Cortex of kidney (tissue), 1 donor: ENCODE results near the gene PRSS21.

Experiments used
- DNase-seq: peaks from one replicate; lab custom pipeline; 2025; lab: John Stamatoyannopoulos, UW

Gene PRSS21

DNA sequence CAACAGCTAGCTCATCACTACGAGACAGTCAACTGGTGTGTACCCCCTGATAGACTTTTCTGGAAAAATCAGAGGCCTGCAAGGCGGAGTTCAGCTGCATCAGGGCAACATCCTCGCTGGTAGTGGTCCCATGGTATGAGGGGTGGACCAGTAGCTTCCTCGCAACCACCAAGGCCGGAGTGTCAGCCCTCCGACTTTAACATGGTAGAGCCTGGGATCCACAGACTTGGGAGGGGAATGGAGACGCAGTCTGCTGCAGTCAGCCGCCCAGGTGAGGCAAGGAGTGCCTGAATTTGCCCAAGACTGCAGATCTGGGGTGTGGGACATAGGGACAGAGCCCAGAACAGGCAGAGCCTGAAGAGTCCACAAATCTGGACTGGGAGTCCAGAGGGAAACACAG lies 26.5 kb downstream of the PRSS21 start:
- no peak for DNase-seq

DNA sequence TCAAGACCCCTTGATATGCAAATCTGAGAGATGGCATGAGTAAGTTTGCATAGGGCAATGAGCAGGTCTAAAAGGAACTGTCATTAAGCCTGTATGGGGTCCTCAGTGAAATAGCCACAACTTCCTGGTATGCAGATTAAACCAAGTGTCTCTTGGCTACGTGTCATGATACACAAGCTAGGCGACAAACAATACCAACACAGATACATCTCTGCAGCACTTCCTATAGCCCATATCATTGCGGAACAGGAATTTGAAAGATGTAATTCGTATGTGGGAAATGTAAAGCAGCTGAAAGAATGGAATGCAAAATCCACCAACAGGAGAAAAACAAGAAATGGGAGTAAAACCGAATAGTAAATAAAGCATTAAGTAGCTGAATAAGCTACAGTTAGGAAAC lies 28.1 kb downstream of the PRSS21 start:
- DNase-seq: no peak

DNA sequence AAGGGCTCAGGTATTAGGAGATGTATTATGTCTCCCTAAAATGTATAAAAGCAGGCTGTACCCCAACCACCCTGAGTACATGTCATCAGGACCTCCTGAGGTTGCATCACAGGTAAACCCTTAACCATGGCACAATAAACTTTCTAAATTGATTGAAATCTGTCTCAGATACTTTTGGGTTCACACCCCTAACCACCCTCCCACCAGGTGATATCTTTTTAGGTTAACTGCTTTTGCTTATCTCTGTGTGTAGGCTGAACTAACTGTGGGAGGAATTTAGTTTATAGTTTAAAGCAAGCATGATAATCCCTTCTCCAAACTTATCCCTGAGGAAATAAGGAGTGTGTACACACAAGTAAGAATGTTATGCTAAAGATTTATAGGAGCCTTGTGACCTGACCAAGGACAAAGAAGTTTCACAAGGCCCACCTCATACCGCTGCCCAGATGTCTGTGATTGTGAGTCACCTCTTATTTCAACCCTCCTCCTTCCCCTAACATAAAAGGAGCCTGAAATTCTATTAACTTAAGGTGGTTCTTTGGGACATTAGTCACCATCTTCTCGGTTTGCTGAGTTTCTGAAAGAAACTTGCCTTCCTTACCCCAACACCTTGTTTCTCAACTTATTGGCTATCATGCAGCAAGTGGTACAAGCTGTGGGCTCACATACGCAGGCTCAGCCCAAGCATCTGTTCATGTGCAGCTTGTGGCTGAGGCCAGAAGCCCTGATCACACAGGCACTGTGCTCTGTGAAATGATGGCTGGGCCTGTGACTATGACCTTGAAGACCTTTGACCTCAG lies 29.7 kb downstream of the PRSS21 start:
- DNase-seq: no peak

DNA sequence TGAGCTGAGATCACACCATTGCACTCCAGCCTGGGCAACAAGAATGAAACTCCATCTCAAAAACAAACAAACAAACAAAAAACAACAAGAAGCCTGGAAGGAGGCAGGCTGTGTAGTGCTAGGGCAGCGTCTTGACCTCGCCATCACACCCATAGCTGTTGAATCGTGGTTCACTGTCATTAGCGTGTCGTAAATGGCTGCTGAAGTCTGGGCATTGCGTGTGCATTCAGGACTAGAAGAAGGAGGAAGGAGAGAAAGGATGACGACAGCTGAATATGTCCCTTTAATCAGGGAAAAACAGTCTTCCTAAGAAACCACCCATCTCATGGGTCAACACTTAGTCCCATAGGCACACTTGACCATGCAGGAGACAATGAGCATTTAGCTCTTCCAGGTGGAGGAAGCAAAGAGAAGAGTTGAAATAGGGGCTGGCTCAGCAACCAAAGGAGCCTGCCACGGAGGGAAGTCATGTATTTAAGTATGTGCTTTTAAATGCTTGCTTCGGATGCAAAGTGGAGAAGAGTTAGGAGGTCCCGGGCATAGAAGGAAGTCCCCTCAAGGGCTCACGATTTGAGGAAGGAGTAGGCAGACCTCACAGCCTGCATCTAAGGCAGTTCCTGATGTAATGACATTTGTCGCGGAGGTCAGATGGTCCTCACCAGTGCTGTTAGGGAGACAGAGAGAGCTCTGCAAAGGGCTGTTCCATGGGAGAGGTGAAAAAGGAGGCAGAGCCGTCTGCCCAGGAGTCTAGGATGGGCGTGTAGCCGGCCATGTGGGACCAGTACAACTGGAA lies 32.1 kb downstream of the PRSS21 start:
- no peak for DNase-seq

DNA sequence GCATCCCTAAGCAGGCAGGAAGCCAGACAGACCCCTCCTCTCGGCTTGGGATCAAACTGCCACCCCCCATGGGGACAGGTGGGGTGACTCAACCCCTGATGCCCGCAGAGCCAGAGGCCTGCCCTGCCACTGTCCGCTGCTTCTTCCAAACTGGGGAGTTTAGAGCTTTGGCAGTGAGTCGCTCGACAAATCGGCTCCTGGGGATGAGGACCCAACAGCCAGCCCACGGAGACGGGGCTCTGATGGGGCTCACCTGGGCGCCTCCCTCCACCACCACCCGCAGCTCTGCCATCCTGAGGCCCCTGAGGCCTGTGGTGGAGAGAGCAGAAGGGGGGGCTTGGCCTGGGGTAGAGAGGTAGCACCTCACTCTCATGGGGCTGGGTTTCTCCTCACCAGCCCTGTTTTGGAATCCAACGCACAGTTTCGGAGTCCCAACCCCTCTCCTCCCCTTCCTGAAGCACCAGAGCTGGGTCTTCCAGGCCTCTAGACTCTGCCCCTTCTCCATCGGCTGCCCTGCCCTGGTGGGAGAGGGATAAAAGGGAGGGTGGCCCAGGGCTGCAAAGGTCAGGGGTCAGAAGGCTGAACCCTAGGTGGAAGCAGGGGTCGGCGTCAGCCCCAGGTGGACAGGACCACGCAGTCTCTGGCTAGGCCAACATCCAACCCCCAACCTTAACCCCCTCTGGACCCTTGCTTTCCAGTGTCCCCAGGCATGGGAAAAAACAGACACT lies 35.1 kb downstream of the PRSS21 start:
- no peak for DNase-seq

DNA sequence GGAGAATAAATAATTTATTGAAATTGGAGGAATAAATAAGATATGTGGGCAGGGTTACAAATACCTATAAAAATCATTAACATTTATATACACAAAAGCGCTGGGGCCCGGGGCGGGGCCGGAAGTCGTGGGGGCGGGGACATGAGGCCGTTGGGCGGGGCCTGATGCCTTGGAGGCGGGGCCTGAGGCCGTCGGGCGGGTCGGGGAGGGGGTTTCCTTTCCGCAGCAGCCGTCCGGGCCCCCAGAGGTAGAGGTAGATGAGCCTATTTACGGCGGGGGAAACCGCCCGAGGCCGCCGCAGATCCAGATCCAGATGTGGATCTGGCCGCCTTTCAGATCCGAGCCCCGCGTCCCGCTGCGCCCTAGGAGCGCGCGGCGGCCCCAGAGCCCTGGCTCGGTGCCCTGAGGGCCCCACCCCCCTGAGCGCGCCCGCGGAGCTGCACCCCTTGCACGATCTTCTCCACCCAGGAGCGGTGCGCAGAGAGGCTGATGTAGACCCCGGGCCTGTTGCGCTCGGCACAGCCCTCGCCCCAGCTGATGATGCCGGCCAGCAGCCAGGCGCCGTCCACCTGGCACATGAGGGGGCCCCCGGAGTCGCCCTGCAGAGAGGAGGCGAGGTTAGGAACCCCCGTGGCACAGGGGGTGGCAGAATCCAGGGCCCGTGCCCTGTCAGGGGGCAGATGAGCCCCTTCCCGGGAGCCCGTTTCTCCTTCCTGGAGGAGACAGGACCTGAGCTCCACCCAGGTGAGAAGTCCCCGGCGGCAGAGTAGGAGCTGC lies 35.9 kb downstream of the PRSS21 start:
- no peak for DNase-seq

DNA sequence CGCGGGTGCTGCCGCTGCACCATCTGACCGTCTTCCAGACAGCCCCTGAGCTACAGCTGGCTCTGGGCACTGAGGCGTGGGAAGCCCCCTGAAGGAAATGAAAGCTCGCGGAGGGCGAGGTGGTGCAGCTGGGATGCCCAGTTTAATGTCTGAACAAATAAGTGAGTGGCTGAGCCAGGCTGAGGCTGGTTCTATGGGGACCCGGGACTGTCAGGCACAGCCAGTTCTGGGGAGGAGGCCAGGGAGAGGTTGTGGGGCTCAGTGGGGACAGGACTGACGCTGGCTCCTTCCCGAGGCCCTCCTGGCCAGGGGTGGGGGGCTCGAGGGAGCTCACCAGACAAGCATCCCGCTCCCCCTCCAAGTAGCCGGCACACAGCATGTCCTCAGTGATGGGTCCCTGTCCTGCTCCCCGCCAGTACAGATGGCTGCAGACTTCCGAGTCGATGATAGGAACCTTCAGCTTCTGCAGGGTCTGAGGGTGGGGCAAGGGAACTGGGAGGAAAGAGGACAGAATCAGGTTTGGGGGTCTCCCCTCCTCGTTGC lies 36.6 kb downstream of the PRSS21 start:
- DNase-seq: no peak

DNA sequence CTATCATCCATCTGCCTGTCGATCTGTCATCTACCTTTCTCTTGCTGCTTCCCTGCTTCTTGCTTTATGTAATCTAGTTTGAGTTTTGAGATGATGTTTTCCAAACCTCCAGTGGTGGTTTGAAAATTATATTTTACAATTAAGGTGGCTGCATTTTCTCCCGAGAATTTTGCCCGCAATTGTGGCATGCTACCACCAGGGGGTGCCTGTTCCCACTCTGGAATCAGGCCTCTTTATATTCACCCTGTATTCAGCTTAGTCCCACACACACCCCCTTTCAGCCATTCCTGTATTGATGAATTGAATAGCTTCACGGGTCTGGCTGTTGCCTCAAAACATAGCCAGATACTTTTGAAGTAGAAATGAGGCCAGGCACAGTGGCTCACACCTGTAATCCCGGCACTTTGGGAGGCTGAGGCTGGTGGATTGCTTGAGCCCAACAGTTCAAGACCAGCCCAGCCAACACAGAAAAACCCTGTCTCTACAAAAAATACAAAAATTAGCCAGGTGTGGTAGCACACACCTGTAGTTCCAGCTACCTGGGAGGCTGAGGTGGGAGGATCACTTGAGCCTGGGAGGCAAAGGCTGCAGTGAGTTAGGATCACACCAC lies 37.8 kb downstream of the PRSS21 start:
- DNase-seq: no peak

DNA sequence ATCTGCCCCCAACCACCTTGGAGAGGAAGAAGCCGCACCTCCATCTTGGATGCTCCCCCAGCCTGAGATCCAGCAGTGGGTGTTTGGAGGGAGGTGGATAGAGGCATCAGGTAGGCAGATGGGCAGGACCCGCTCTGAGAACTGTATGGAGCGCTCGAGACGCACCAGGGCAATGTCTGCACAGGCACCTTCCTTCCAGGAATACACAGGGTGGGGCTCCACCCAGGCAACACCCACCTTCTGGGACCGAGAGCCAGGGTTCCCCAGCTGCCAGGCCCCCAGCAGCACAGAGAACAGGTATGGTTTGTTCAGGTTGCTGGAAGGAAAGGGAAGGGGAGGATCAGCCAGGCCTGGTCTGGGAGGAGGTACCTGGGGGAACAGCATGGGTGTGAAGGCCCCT lies 38.5 kb downstream of the PRSS21 start:
- DNase-seq: no peak

DNA sequence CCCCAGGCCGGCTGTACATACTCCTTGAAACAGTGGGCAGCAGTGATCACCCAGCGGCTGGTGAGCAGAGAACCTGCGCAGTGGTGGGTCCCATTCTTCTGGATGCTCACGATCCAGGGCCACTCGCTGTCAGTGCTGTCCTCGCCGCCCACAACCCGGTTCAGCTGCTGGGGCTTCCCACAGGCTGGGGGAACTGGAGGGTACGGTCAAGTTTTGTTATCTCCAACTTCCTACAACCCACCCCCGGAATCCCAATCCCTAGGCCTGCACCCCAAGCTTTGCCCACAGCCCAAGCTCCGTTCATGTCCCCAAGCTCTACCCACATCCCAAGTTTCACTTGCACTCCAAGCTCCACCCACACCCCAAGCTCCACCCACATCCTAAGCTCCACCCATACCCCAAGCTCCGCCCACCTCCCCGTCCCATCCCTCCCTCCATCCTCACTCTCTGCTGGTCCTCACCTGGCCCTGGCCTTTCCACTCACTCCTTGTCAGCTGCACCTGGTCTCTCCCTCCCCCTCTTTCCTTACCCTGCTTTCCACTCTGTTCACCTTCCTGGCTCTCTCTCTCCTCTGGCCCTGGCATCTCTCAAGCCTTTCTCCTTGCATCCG lies 39.1 kb downstream of the PRSS21 start:
- no peak for DNase-seq

DNA sequence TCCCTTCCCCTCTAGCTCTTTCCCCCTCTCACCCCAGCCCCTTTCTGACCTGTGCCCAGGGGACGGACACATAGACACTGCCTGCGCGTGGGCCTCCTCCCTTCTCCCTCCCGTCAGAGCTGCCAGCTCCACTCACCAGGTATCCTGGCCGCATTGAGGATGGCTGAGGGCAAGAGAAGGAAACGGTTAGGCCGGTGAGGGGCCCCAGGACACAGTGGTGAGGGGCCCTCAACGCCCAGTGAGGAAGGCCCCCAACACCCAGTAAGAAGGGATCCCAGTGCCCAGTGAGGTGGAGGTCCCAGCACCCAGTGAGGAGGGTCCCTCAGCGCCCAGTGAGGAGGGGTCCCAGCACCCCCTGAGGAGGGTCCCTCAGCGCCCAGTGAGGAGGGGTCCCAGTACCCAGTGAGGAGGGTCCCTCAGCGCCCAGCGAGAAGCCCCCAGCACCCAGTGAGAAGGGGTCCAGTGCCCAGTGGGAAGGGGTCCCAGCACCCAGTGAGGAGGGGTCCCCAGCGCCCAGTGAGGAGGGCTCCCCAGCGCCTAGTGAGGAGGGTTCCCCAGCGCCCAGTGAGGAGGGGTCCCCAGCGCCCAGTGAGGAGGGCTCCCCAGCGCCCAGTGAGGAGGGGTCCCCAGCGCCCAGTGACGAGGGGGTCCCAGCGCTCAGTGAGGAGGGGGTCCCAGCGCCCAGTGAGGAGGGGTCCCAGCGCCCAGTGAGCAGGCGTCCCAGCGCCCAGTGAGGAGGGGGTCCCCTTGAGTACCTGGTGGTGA lies 39.8 kb downstream of the PRSS21 start:
- no peak for DNase-seq

DNA sequence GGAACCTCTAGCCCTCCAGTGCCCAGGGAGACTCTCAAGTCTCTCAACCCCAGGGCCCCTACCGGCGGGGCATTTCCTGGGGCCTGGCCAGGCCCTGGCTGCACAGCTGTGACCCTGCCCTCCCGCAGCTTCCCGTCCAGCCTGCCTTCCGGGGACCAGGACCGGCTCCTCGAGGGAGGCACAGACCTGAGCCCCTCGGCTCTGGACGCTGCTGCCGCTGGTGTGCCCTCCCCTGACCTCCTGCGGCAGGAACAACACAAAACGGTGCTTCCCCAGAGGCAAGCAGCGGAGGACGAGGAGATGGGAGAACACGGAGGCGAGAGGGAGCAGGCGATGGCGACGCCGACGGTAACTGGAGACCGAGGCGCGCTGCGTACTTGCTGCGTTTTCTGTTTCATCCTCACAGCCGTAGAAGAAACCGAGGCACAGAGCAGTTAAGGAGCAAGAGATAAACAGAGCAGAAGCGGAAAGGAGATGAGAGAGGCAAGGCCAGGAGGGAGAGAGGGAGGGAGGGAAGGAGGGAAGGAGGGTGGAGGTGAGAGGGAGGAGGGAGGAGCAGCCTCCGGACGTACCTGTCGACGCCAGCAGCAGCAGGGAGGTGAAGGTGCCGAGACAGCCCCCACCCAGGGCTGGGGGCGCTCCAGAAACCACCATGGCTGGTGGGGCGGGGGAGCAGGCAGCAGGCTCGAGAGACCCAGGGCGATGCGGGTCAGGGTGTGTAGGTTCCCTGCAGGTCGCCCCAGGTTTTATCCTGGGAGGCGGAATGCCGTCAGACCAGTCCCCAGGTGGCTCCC lies 40.6 kb downstream of the PRSS21 start, which contains the start of gene PRSS22:
Gene PRSS22 (minus strand): TSS at position 720 of the 794 bp plus-strand sequence. CDS start 66 bp downstream, at position 654.
- no peak for DNase-seq

DNA sequence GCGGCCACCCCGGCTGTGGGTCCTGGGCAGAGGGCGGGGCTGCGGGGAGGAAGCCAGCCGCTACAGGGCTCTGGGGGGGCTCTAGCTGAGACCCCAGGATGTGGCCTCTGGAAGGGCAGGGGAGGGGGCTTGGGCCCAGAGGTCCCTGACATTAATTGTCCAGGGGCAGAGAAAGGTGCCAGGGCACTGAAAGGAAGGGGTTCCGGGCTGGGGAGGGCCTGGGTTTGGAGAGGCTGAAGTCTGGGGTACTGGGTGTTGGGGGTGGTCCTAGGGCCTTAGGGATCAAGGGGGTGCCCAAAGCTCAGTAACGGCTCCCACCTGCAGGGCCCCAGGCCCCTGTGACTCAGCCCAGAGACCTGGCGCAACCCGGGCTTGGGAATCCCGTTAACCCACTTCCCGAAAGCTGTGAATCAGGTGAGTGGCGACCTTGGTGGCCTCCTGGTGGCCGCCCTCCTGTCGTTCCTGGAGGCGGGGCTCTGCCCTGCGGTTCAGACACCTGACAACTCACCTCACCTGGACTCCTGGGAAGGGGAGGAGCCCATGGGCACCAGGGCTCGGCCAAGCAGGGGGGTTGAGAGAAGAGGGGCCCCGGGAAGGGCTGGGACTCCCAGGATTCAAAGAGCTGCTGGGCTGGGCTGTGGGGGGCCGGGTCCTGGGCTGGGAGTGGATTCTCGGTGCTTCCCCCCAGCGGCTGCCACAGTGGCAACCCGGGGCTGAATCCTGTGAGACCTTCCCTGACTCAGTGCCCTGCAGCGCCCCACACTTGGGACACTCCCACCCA lies 41.4 kb downstream of the PRSS21 start:
- DNase-seq: no peak

DNA sequence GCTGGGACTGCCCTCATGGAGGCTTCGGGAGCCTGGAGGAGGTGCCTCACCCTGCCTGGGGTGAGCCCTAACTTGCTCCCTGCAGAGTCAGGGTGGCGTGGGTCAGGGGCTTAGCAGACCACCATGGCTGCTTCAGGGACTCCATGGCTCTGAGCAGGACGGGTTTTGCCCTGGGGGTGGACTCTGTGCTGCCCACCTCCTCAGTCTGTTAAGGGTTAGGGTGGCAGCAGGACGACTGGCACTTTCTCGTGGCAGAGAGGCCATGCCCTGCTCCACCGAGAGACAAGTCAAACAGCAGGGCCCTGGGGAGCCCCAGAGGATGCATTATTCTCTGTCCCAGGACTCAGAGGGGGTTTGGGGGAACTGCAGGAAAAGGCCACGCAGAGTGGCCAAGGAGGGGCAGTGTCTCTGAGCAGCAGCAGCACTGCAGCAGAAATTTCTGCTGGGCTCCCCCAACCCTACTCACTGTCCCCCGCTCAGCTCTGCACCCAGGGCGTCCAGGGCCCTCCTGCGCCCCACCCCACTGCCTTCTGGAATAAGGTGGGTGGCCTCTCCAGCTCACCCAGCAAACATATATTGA lies 42.7 kb downstream of the PRSS21 start:
- no peak for DNase-seq

DNA sequence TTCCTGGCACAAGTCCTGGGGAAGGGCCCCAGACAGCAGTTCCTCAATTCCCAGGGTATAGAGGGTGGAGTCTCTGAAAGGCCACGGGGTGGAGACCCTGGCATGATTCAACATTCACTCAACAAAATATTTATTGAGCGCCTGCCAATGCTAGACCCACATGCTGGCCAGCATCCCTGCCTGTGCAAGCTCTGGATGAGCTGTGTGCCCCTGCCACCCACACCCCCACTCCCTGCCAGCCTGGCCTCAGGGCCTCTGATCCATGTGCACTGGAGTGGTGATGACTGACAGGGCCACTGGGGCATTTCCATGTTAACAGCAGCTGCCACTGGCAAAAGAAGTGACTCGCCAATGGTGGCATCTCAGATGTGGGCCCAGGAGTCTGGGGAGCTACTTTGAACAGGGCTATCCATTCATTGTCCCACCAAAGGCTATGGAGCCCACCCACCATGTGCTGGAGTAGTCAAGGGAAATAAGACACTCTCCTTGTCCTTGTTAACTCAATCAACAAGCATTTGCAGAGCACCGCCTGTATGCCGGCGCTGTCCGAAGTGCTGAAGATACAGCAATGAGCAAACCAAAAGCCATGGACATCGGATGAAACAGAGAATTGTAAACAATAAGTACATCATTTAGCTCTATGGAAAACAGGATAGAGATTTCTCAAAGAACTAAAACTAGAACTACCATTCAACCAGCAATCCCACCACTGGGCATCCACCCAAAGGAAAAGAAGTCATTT lies 44.0 kb downstream of the PRSS21 start:
- DNase-seq: no peak

DNA sequence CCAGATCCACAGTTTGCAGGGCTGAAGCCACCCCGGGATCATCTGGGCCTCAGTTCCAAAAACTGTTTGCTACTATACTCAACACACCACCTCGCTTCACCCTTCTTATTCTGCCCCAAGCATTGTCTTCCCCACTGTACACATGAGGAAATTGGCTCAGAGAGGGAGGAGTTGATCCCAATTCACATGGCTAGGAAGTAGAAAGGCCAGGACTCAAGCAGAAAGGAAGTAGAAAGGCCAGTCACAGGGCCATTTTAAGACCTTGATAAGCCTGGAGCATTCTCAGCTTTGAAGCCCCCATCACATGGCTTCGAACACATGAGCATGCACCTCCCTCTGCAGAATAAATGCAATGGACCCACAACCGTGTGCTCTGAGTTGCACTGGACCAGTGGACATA lies 48.6 kb downstream of the PRSS21 start:
- DNase-seq: no peak

DNA sequence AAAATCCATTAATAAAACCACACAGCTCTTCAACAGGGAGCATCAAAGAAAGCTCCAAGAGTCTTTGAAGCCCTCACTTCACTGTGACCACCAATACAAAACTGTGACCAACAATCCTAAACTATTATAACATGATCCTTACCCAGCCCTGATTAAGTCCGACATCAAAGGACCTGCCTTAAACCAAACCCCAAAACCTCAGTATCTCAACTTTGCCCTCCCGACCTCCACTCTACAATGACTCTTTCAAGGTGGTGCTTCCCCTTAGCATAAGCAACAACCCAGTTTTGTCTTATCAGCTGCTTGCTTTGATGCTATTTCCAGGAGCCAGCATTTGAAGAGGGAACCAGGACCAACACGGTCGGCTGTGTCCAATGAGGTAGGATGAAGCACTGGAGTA lies 49.4 kb downstream of the PRSS21 start:
- DNase-seq: no peak
